ENCODE results near the gene CDH15. TPM values are rescaled to one million over a fixed set of nuclear protein-coding genes. Genes with fewer than 3 reads are reported as not detected.

Gene CDH15
- total RNA-seq, 3 donors from 2014 or later (not counting 1 experiment from before 2014, with no cell fraction given) = 0.20 TPM; not detected in 2

GRCh38 chr16:89153848-89154271 lies 17.7 kb upstream of the CDH15 start:
- H3K27ac Mint-ChIP-seq = no peak overlapping the region
- Histone ChIP-seq H3K9me3 (ENCODE audit: control insufficient read depth, insufficient read depth, low read length) (peaks cover 3% of the 10 kb centered on the region), H3K4me3 (ENCODE audit: low read length) (no peak overlapping the region), H3K27me3 (ENCODE audit: control insufficient read depth, insufficient read depth, low read length) (no peaks in the 10 kb centered on the region), H3K4me1 (ENCODE audit: control insufficient read depth, insufficient read depth, low read length) (no peaks in the 10 kb centered on the region), H3K27ac (ENCODE audit: low read length) (no peak overlapping the region), H3K36me3 (ENCODE audit: control insufficient read depth, insufficient read depth, low read length) (peaks cover 17% of the 10 kb centered on the region)
- H3K4me1 Mint-ChIP-seq = no peaks in the 10 kb centered on the region
- 92% methylated on average over 19 of the region's 19 CpGs for WGBS (ENCODE audit: insufficient coverage)
- no peaks in the 10 kb centered on the region for H3K36me3 Mint-ChIP-seq
- intact Hi-C loops (cut with micrococcal nuclease) = no loop called here
- no peak overlapping the region for H3K4me3 Mint-ChIP-seq
- no peaks in the 10 kb centered on the region for H3K27me3 Mint-ChIP-seq (ENCODE audit: low read depth in 2 of 2)
- no peak for DNase-seq
- TF ChIP-seq CTCF (IDR thresholded peaks at IDR 0.05) = no peak
- no peak for ATAC-seq
- no peaks in the 10 kb centered on the region for H3K9me3 Mint-ChIP-seq

DNA sequence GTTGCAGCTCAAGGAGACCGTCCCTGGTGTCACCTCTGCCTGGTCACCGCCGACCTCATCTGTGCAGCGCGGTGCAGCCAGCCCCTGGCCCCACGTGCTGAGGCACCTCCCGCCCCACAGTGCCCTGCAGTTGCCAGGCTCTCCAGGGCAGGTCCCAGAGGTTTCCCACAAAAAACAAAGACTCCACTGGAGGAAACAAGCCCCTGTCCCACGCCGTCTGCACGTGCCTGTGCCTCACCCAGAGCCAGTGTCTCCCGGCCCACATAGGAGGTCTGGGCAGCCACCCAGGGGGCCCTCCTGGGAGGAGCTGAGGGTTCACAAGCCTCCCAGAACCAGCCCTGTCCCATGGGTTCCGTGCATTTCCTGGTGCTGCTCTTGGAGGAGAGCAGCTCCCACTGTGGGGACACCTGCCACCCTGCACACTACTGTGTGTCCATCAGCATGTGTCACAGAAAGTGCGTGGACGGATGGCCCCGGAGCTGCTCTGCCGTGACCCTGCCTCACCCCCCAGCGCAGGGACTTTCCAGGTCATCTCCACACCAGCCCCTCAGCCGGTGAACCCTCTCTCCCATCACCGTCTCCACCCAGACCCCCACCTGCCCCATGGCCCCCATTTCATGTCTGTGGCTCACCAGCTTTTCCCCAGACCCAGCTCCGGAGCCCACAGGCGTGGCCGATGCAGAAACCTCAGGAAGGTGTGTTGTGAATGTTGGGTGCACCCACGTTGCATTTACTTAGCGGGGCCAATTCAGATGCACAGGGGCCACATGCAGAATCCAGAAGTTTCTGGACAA lies 17.0 kb upstream of the CDH15 start:
- intact Hi-C loops (cut with micrococcal nuclease) = no loop called here
- 77% methylated on average over 24 of the region's 24 CpGs for WGBS (ENCODE audit: insufficient coverage)
- DNase-seq (no peak), ATAC-seq (no peak)
- H3K27ac ChIP-seq (ENCODE audit: low read length) = no peak overlapping the region
- TF ChIP-seq CTCF (IDR thresholded peaks at IDR 0.05) = no peak
- peaks cover 16% of the 10 kb centered on the region for H3K36me3 ChIP-seq (ENCODE audit: control insufficient read depth, insufficient read depth, low read length)
- no peaks in the 10 kb centered on the region for H3K9me3 ChIP-seq (ENCODE audit: control insufficient read depth, insufficient read depth, low read length)
- Mint-ChIP-seq H3K4me1 (no peaks in the 10 kb centered on the region), H3K4me3 (no peak overlapping the region), H3K36me3 (no peaks in the 10 kb centered on the region), H3K27me3 (ENCODE audit: low read depth in 2 of 2) (no peaks in the 10 kb centered on the region), H3K9me3 (no peaks in the 10 kb centered on the region), H3K27ac (no peak overlapping the region)
- H3K4me3 ChIP-seq (ENCODE audit: low read length) = no peak overlapping the region
- H3K27me3 ChIP-seq (ENCODE audit: control insufficient read depth, insufficient read depth, low read length) = no peaks in the 10 kb centered on the region
- no peaks in the 10 kb centered on the region for H3K4me1 ChIP-seq (ENCODE audit: control insufficient read depth, insufficient read depth, low read length)

- Mint-ChIP-seq H3K4me3 (no peak overlapping the region), H3K36me3 (no peaks in the 10 kb centered on the region), H3K27ac (no peak overlapping the region), H3K4me1 (no peaks in the 10 kb centered on the region), H3K27me3 (ENCODE audit: low read depth in 2 of 2) (no peaks in the 10 kb centered on the region), H3K9me3 (no peaks in the 10 kb centered on the region)
- no peak overlapping the region for H3K4me3 ChIP-seq (ENCODE audit: low read length)
- H3K9me3 ChIP-seq (ENCODE audit: control insufficient read depth, insufficient read depth, low read length) = no peaks in the 10 kb centered on the region
- no peaks in the 10 kb centered on the region for H3K27me3 ChIP-seq (ENCODE audit: control insufficient read depth, insufficient read depth, low read length)
- H3K4me1 ChIP-seq (ENCODE audit: control insufficient read depth, insufficient read depth, low read length) = no peaks in the 10 kb centered on the region
- intact Hi-C loops (cut with micrococcal nuclease) = no loop called here
- no peak for TF ChIP-seq CTCF (IDR thresholded peaks at IDR 0.05)
- no peak for ATAC-seq
- DNase-seq = no peak
- H3K27ac ChIP-seq (ENCODE audit: low read length) = no peak overlapping the region
- WGBS (ENCODE audit: insufficient coverage) = 69% methylated on average over 19 of the region's 19 CpGs
- peaks cover 12% of the 10 kb centered on the region for H3K36me3 ChIP-seq (ENCODE audit: control insufficient read depth, insufficient read depth, low read length)
Observed at GRCh38 chr16:89155184-89155679, 16.3 kb upstream of the CDH15 start.
